ENCODE data around the gene WDFY1. TPM values are rescaled to one million over a fixed set of nuclear protein-coding genes. Genes with fewer than 3 reads are reported as not detected.
A peak's percentile ranks its signal among the peaks of the same experiment; 100 is the strongest.
"Not testable (repeated sequence)": the region's sequence is repeated elsewhere in the genome, so short reads cannot be mapped to it uniquely, and the experiment has no call there.

The WDFY1 gene
- total RNA-seq, 2 experiments from 2014 or later: 58.8 to 59.1 TPM

DNA sequence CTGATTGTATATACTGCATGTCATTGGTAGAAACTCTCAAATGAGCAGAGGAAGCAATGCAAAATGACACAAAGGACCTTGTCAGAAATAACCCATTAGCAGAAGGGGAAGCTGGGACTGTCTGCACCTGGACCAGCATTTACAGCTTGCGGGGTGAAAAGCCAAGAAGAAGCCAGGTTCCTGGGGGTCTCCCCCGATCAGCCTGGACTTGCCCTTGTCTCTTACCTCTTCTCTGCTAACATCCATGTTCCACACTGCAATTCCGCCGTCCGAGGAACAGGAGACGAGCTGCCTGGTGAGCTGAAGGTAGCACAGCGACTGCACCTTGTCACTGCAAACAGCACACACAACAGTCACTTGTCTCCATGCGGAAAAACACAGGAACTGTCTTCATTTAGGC is 51.1 kb downstream of the WDFY1 start:
- H3K36me3 Mint-ChIP-seq: peaks cover 43% of the 10 kb centered on the region
- no peak for ATAC-seq (ENCODE audit: low read depth)
- POLR2A ChIA-PET: no interaction called here
- H3K4me3 Mint-ChIP-seq: no peak overlapping the region
- no peaks in the 10 kb centered on the region for H3K27me3 Mint-ChIP-seq
- peaks cover 17% of the 10 kb centered on the region for H3K4me1 Mint-ChIP-seq
- no peaks in the 10 kb centered on the region for H3K9me3 Mint-ChIP-seq
- no peak for DNase-seq
- no peak overlapping the region for H3K27ac Mint-ChIP-seq

DNA sequence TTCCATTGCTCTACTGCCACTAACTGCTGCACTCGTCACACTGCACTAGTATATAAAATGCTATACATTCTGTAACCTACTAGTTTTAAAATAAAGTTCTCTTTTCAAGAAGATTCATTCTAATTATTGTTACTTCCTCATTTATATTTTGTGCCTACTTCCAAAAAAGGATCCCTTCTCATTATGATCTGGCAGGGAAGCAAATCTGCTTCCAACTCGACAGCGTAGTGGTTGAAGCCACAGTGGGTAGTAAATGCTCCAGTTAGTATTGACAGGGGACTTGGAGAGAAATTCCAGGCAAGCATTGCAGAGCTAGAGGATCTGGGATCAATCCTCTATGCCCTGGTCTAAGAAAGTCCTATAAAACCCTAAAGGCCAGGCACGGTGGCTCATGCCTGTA is 54.4 kb downstream of the WDFY1 start:
- Mint-ChIP-seq H3K9me3 (no peaks in the 10 kb centered on the region), H3K4me3 (no peak overlapping the region), H3K27ac (no peak overlapping the region), H3K36me3 (peaks cover 40% of the 10 kb centered on the region), H3K4me1 (peaks cover 8% of the 10 kb centered on the region), H3K27me3 (no peaks in the 10 kb centered on the region)
- POLR2A ChIA-PET: no interaction called here
- no peak for DNase-seq
- no peak for ATAC-seq (ENCODE audit: low read depth)

DNA sequence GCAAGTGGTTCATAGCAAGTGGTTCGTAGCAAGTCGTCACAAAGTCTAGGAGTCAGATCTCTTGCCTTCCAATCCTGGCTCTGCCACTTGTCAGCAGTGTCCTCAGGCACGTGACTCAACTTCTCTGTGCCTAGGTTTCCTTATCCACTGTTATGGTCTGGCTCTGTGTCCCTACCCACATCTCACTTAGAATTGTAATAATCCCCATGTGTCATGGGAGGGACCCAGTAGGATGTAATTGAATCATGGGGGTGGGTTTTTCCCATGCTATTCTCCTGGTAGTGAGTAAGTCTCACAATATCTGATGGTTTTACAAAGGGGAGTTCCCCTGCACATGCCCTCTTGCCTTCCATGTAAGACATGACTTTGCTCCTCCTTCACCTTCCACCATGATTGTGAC is 55.9 kb downstream of the WDFY1 start:
- Mint-ChIP-seq H3K27ac (no peak overlapping the region), H3K36me3 (peaks cover 45% of the 10 kb centered on the region), H3K9me3 (no peaks in the 10 kb centered on the region), H3K4me1 (peaks cover 5% of the 10 kb centered on the region), H3K27me3 (no peaks in the 10 kb centered on the region), H3K4me3 (no peak overlapping the region)
- DNase-seq (no peak), ATAC-seq (ENCODE audit: low read depth) (no peak)
- POLR2A ChIA-PET: no interaction called here

GRCh38 chr2:223888251-223888650 is 56.9 kb downstream of the WDFY1 start:
- ATAC-seq (ENCODE audit: low read depth) (no peak), DNase-seq (no peak)
- Mint-ChIP-seq H3K36me3 (peaks cover 47% of the 10 kb centered on the region), H3K4me3 (no peak overlapping the region), H3K4me1 (peaks cover 5% of the 10 kb centered on the region), H3K27ac (no peak overlapping the region), H3K27me3 (no peaks in the 10 kb centered on the region), H3K9me3 (no peaks in the 10 kb centered on the region)
- POLR2A ChIA-PET: interaction anchor here (0.7 kb wide), 1 partner anchor 1218 kb away, joined by 4 read pairs; no protein-coding TSS in a partner anchor

GRCh38 chr2:223887127-223887526 is 58.0 kb downstream of the WDFY1 start:
- H3K27ac Mint-ChIP-seq: peak overlapping the region; percentile 1
- ATAC-seq (ENCODE audit: low read depth): no peak
- POLR2A ChIA-PET: no interaction called here
- H3K27me3 Mint-ChIP-seq: no peaks in the 10 kb centered on the region
- peaks cover 48% of the 10 kb centered on the region for H3K36me3 Mint-ChIP-seq
- H3K4me3 Mint-ChIP-seq: no peak overlapping the region
- no peaks in the 10 kb centered on the region for H3K9me3 Mint-ChIP-seq
- peaks cover 7% of the 10 kb centered on the region for H3K4me1 Mint-ChIP-seq
- no peak for DNase-seq

DNA sequence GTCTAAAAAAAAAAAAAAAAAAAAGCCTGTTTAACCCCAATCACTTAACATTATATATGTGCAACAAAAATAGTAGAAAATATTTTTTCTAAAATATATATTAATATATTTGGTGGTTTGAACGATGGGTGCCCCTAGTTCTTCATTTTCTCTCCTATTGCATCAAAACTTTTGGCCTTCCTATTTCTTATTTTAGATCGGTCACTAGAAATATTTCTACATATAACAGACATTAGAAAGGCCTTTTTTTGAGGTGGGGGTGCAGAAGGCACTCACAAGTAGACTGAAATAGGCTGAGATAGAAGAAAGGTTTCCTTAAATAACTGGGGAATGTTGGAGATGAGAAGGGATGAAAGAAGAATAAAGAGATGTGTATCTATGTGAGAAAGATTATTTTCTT is 58.4 kb downstream of the WDFY1 start:
- DNase-seq (no peak), ATAC-seq (ENCODE audit: low read depth) (no peak)
- Mint-ChIP-seq H3K27ac (peak overlapping the region; percentile 1), H3K36me3 (peaks cover 50% of the 10 kb centered on the region), H3K4me3 (no peak overlapping the region), H3K27me3 (no peaks in the 10 kb centered on the region), H3K9me3 (no peaks in the 10 kb centered on the region), H3K4me1 (peaks cover 10% of the 10 kb centered on the region)
- POLR2A ChIA-PET: no interaction called here

- no peak overlapping the region for H3K27ac Mint-ChIP-seq
- peaks cover 11% of the 10 kb centered on the region for H3K4me1 Mint-ChIP-seq
- DNase-seq: no peak
- H3K4me3 Mint-ChIP-seq: no peak overlapping the region
- no peaks in the 10 kb centered on the region for H3K27me3 Mint-ChIP-seq
- no peaks in the 10 kb centered on the region for H3K9me3 Mint-ChIP-seq
- ATAC-seq (ENCODE audit: low read depth): no peak
- H3K36me3 Mint-ChIP-seq: peaks cover 44% of the 10 kb centered on the region
- POLR2A ChIA-PET: no interaction called here
Observed at GRCh38 chr2:223884399-223884798, 60.7 kb downstream of the WDFY1 start.

- ATAC-seq (ENCODE audit: low read depth): no peak
- Mint-ChIP-seq H3K36me3 (peaks cover 41% of the 10 kb centered on the region), H3K9me3 (no peaks in the 10 kb centered on the region), H3K27ac (no peak overlapping the region), H3K27me3 (no peaks in the 10 kb centered on the region), H3K4me1 (peaks cover 11% of the 10 kb centered on the region), H3K4me3 (no peak overlapping the region)
- DNase-seq: no peak
- POLR2A ChIA-PET: no interaction called here
Observed at GRCh38 chr2:223882715-223883114, 62.4 kb downstream of the WDFY1 start.

DNA sequence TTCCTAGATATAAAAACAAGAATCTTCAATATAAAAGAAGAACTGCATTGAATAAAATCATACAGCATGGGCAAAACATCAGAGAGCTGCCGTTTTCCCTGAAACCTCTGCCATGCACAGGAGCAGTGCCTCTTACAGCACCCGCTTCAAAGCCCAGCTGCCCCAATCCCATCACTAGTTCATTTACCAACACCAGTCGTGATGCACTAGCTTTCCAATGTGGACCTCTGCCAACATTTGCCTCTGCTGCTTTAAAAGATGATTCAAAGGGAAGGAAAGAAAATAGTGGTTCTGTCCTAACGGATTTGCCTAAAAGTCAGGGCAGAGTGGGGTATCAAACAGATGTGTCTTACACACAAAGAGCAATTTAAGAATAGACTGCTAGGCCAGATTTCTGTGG is 64.3 kb downstream of the WDFY1 start:
- POLR2A ChIA-PET: no interaction called here
- no peak for DNase-seq
- H3K4me3 Mint-ChIP-seq: no peak overlapping the region
- H3K36me3 Mint-ChIP-seq: peaks cover 37% of the 10 kb centered on the region
- H3K27ac Mint-ChIP-seq: no peak overlapping the region
- peaks cover 7% of the 10 kb centered on the region for H3K4me1 Mint-ChIP-seq
- no peaks in the 10 kb centered on the region for H3K9me3 Mint-ChIP-seq
- H3K27me3 Mint-ChIP-seq: no peaks in the 10 kb centered on the region
- no peak for ATAC-seq (ENCODE audit: low read depth)

DNA sequence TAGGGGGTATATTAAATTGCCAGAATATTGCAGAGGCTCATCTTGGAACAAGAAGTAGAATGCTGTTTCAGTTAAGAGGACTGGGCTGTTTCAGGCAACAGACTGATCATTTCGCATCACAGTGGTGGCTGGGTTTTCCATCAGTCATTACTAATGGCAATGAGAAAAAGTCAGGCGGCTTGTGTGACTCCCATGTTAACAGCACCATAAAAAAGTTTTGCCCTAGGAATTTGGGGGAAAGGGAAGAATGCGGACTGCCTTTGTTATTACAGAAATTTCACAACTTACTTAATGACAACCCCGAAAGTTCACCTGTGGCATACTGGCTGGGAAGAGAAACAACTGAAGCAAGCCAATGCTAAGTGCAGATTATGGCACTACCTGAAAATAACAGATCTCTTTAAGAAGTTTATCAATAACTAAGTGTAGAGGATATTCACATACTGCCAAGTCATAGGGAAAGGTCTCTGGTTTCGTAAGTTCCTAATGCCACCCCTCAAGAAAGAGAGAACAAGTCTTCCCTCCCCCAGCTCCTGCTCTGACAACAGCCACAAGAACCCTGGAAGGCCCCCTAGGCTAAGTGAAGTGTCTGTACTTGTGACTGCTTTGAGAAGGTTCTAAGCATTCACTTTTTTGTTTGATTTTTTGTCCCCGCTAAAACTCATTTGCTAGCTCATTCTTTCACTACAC is 67.3 kb downstream of the WDFY1 start:
- ATAC-seq (ENCODE audit: low read depth) (no peak), DNase-seq (no peak)
- POLR2A ChIA-PET: interaction anchor here (1.0 kb wide), 1 partner anchor 13 kb away, joined by 3 read pairs; no protein-coding TSS in a partner anchor
- no peak overlapping the region for H3K27ac Mint-ChIP-seq
- no peaks in the 10 kb centered on the region for H3K9me3 Mint-ChIP-seq
- no peak overlapping the region for H3K4me3 Mint-ChIP-seq
- H3K4me1 Mint-ChIP-seq: peaks cover 7% of the 10 kb centered on the region
- H3K36me3 Mint-ChIP-seq: peaks cover 31% of the 10 kb centered on the region
- no peaks in the 10 kb centered on the region for H3K27me3 Mint-ChIP-seq

GRCh38 chr2:223873672-223874071 is 71.5 kb downstream of the WDFY1 start:
- H3K27me3 Mint-ChIP-seq: no peaks in the 10 kb centered on the region
- ATAC-seq (ENCODE audit: low read depth) (no peak), DNase-seq (no peak)
- no peak overlapping the region for H3K4me3 Mint-ChIP-seq
- H3K9me3 Mint-ChIP-seq: no peaks in the 10 kb centered on the region
- no peak overlapping the region for H3K27ac Mint-ChIP-seq
- POLR2A ChIA-PET: no interaction called here
- peaks cover 3% of the 10 kb centered on the region for H3K4me1 Mint-ChIP-seq
- H3K36me3 Mint-ChIP-seq: peaks cover 29% of the 10 kb centered on the region

DNA sequence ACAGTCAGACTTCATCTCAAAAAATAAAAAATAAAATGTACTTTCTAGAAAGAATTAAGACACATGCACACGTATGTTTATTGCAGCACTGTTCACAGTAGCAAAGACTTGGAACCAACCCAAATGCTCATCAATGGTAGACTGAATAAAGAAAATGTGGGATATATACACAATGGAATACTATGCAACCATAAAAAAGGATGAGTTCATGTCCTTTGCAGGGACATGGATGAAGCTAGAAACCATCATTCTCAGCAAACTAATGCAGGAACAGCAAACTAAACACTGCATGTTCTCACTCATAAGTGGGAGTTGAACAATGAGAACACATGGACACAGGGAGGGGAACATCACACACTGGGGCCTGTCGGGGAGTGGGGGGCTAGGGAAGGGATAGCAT is 72.4 kb downstream of the WDFY1 start:
- H3K4me1 Mint-ChIP-seq; H3K4me3 Mint-ChIP-seq; H3K27ac Mint-ChIP-seq; ATAC-seq (ENCODE audit: low read depth); H3K9me3 Mint-ChIP-seq; H3K27me3 Mint-ChIP-seq; POLR2A ChIA-PET; DNase-seq: not testable (repeated sequence)
- H3K36me3 Mint-ChIP-seq: peaks cover 32% of the 10 kb centered on the region

- ATAC-seq (ENCODE audit: low read depth); POLR2A ChIA-PET; DNase-seq; H3K27ac Mint-ChIP-seq; H3K27me3 Mint-ChIP-seq; H3K9me3 Mint-ChIP-seq; H3K4me1 Mint-ChIP-seq; H3K4me3 Mint-ChIP-seq: not testable (repeated sequence)
- H3K36me3 Mint-ChIP-seq: peaks cover 26% of the 10 kb centered on the region
Observed at GRCh38 chr2:223871661-223872060, 73.5 kb downstream of the WDFY1 start.

DNA sequence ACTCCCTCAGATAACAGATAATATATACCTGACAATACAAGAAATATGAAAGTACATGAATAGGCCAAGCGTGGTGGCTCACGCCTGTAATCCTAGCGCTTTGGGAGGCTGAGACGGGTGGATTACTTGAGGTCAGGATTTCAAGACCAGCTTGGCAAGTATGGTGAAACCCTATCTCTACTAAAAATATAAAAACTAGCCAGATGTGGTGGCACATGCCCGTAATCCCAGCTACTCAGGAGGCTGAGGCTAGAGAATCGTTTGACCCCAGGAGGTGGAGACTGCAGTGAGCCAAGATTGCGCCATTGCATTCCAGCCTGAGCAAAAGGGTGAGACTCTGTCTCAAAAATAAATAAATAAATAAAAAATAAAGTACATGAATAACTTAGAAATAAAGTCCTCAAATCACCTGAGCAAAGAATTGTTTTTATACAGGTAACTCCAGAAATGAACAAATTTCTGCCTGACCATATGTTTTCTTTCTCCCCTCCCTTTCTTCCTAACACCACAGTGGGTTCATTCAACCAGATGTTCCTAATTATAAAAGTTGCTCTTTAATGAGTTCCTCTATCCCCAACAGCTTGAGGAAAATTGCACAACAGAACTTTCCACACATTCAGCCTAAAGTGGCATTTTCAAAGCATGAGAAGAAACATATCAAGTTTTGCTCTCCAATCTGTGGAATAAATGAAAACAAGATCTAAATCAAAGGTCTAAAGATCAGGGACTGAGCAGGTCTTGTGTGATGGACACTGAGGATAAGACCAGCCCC is 74.1 kb downstream of the WDFY1 start:
- H3K27ac Mint-ChIP-seq: no peak overlapping the region
- no peaks in the 10 kb centered on the region for H3K27me3 Mint-ChIP-seq
- H3K9me3 Mint-ChIP-seq: no peaks in the 10 kb centered on the region
- peaks cover 11% of the 10 kb centered on the region for H3K4me1 Mint-ChIP-seq
- POLR2A ChIA-PET: no interaction called here
- peaks cover 26% of the 10 kb centered on the region for H3K36me3 Mint-ChIP-seq
- H3K4me3 Mint-ChIP-seq: no peak overlapping the region
- ATAC-seq (ENCODE audit: low read depth) (no peak), DNase-seq (no peak)

Measured in activated naive CD8-positive, alpha-beta T cell treated with anti-CD3 and anti-CD28 coated beads, Interleukin-2, amount 10 ng/mL, durations not matched to agents 7 days and 5 days (primary cell).